Smooth muscle cell (in vitro differentiated cells): ENCODE measurements around the gene MBOAT7. TPM values are rescaled to one million over a fixed set of nuclear protein-coding genes. Genes with fewer than 3 reads are reported as not detected.
"Not testable (repeated sequence)": the region's sequence is repeated elsewhere in the genome, so short reads cannot be mapped to it uniquely, and the experiment has no call there.

ENCODE experiments used
- DNase-seq: peaks from one replicate; lab custom pipeline; 2025; ENCODE audit not compliant: unreplicated experiment; lab: John Stamatoyannopoulos, UW
- H2AFZ ChIP-seq: fragments of 200-600 bp; sonication (generic); 2 replicates; pipeline ENCODE4 v1.6.0; 2016; ENCODE audit warnings: antibody characterized with exemption, low read depth, mild to moderate bottlenecking
- H3F3A ChIP-seq: fragments of 200-600 bp; sonication (generic); 2 replicates; pipeline ENCODE4 v1.6.0; 2017; ENCODE audit warnings: antibody characterized with exemption, low read depth
- H3K27ac ChIP-seq: fragments of 200-600 bp; sonication (generic); 2 replicates; pipeline ENCODE4 v1.5.1; 2016; ENCODE audit warnings: low read depth, mild to moderate bottlenecking
- H3K27me3 ChIP-seq: fragments of 200-600 bp; sonication (generic); 2 replicates; pipeline ENCODE4 v1.6.1; 2016; ENCODE audit warnings: low read depth, mild to moderate bottlenecking
- H3K36me3 ChIP-seq: fragments of 200-600 bp; sonication (generic); 2 replicates; pipeline ENCODE4 v1.5.1; 2016; ENCODE audit warnings: low read depth
- H3K4me1 ChIP-seq: fragments of 200-600 bp; sonication (generic); 2 replicates; pipeline ENCODE4 v1.5.1; 2016; ENCODE audit warnings: low read depth
- H3K4me2 ChIP-seq: fragments of 200-600 bp; sonication (generic); 2 replicates; pipeline ENCODE4 v1.6.0; 2016; ENCODE audit warnings: mild to moderate bottlenecking
- H3K4me3 ChIP-seq: fragments of 200-600 bp; sonication (generic); 2 replicates; pipeline ENCODE4 v1.5.1; 2016; ENCODE audit warnings: mild to moderate bottlenecking
- H3K79me2 ChIP-seq: fragments of 200-600 bp; sonication (generic); 2 replicates; pipeline ENCODE4 v1.6.0; 2016; ENCODE audit warnings: low read depth, mild to moderate bottlenecking
- H3K9ac ChIP-seq: fragments of 200-600 bp; sonication (generic); 2 replicates; pipeline ENCODE4 v1.6.0; 2016; ENCODE audit warnings: low read depth
- H3K9me3 ChIP-seq: fragments of 200-600 bp; sonication (generic); replicated peaks from 2 replicates; pipeline ENCODE4 v1.5.1; 2016; ENCODE audit warnings: low read depth
- H4K20me1 ChIP-seq: fragments of 200-600 bp; sonication (generic); 2 replicates; pipeline ENCODE4 v1.6.0; 2016; ENCODE audit warnings: low read depth
- WGBS: methylation state at CpG from one replicate; pipeline ENCODE4 v1.1.7; 2016; ENCODE audit warnings: low lambda C conversion rate; 5-methylcytosine and 5-hydroxymethylcytosine counted together
- polyA plus RNA-seq: library from polyadenylated mRNA; unstranded; fragments of >200 nt; fragmentation: Nextera tagmentation; extraction: Ambion mirVana; gene quantifications from 2 replicates; pipeline ENCODE4 v1.2.1, GENCODE V29; 2016
- total RNA-seq: library from RNA; depleted of rRNA; stranded (reverse); fragments of >200 nt; gene quantifications from 2 replicates; pipeline ENCODE4 v1.2.3, GENCODE V29; 2014
- TF ChIP-seq, protein P1 (sequence below): fragments of 200-600 bp; sonication (generic); IDR thresholded peaks from 2 replicates; pipeline ENCODE4 v1.5.1; 2017; ENCODE audit warnings: borderline replicate concordance, mild to moderate bottlenecking, antibody characterized with exemption; ENCODE audit not compliant: insufficient read depth, poor library complexity, severe bottlenecking

Gene MBOAT7
- total and polyA plus RNA-seq, 2 experiments from 2014 or later, result 106 to 110 TPM

DNA sequence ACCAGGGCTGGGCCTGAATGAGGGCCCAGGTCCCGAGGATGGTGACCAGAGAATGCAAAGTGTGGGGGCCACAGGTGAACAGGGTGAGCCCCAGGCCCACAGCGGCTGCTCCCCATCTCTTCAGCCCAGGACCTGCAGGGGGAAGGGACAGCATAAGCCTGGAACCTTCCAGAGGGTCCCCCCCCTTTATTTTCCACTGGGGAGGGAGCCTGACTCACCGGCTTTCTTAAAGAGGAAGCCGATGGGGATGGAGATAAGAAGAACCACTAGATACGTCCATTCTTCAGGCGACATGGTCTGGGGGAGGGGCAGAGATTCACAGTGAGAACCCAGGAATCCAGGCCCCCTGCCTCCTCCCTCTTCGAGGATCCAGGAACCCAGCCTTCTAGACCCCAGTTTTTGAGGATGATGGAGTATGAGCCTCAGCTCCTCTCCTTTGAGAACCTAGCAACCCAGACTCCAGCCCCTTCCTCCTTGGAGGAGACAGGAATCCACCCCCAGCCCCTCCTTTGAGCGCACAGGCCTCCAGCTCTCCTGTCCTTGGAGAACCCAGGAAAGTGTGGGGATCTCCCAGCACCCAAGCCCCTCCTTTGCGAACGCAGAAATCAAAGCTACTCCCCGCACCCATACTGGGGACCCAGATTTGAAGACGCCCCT, 1.0 kb downstream of the MBOAT7 start:
- Histone ChIP-seq H2AFZ (no peak overlapping the region), H3K36me3 (no peaks in the 10 kb centered on the region), H3K9ac (peak overlapping the region; percentile 84), H4K20me1 (peaks cover 16% of the 10 kb centered on the region), H3K4me2 (peak overlapping the region; percentile 85), H3K27me3 (no peaks in the 10 kb centered on the region), H3K4me3 (peak overlapping the region; percentile 90), H3K4me1 (peaks cover 6% of the 10 kb centered on the region), H3K79me2 (peaks cover 28% of the 10 kb centered on the region), H3F3A (peaks cover 11% of the 10 kb centered on the region), H3K27ac (peak overlapping the region; percentile 98), H3K9me3 (no peaks in the 10 kb centered on the region)
- WGBS, result 14% methylated on average over 12 of the region's 12 CpGs
- TF ChIP-seq, protein P1, sequence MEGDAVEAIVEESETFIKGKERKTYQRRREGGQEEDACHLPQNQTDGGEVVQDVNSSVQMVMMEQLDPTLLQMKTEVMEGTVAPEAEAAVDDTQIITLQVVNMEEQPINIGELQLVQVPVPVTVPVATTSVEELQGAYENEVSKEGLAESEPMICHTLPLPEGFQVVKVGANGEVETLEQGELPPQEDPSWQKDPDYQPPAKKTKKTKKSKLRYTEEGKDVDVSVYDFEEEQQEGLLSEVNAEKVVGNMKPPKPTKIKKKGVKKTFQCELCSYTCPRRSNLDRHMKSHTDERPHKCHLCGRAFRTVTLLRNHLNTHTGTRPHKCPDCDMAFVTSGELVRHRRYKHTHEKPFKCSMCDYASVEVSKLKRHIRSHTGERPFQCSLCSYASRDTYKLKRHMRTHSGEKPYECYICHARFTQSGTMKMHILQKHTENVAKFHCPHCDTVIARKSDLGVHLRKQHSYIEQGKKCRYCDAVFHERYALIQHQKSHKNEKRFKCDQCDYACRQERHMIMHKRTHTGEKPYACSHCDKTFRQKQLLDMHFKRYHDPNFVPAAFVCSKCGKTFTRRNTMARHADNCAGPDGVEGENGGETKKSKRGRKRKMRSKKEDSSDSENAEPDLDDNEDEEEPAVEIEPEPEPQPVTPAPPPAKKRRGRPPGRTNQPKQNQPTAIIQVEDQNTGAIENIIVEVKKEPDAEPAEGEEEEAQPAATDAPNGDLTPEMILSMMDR, result no peak
- DNase-seq, result no peak

DNA sequence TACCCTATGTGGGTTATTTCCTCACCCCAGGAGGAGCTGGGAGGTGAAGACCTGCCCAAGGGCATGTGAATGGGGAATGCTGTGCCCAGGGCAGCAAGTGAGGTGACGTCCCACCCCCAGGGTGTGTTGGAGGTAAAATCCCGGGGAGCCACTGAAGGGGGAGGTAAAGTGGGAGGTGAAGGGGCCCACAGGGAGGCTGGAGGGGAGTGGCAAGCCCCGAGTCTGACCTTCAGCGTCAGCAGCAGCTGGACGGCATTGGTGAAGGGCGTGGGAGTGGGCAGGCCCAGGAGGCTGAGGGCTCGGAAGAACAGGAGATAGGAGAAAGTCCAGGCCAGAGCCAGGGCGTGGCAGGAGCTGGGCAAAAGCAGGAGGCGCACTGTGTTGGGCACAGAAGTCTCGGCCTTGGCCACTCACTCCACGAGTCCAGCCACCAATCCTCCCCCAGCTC, 2.4 kb downstream of the MBOAT7 start:
- WGBS, result 95% methylated on average over 11 of the region's 11 CpGs
- Histone ChIP-seq H3K4me3 (no peak overlapping the region), H3K79me2 (peaks cover 19% of the 10 kb centered on the region), H2AFZ (no peak overlapping the region), H3K9me3 (no peaks in the 10 kb centered on the region), H3F3A (no peaks in the 10 kb centered on the region), H4K20me1 (peaks cover 16% of the 10 kb centered on the region), H3K27me3 (no peaks in the 10 kb centered on the region), H3K36me3 (no peaks in the 10 kb centered on the region), H3K9ac (no peak overlapping the region), H3K4me1 (peaks cover 6% of the 10 kb centered on the region), H3K4me2 (no peak overlapping the region), H3K27ac (no peak overlapping the region)
- no peak for DNase-seq
- TF ChIP-seq, protein P1, result no peak

DNA sequence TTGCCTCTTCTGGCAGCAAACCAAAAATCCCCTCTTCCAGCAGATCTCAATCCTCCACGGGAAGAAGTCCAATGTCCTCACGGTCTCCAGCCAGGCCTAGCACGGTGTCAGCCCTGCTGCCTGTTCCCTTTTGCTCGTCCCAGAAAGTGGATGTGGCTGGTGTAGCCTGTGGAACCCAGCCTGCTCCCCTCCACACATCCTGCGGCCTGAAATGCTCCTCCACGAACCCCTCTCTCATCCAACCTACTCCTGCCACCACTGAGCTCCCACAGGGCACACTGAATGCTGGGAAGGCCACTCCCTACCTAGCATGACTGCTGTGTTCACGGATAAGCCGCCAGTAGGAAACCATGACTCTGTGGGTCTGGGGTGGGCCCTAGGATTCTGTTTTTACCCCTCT, 3.0 kb downstream of the MBOAT7 start:
- Histone ChIP-seq H3K9me3 (no peaks in the 10 kb centered on the region), H3K27me3 (no peaks in the 10 kb centered on the region), H3K79me2 (peaks cover 19% of the 10 kb centered on the region), H4K20me1 (peaks cover 16% of the 10 kb centered on the region), H3K4me2 (no peak overlapping the region), H3K9ac (no peak overlapping the region), H3F3A (no peaks in the 10 kb centered on the region), H3K4me1 (peaks cover 6% of the 10 kb centered on the region), H3K36me3 (no peaks in the 10 kb centered on the region), H3K4me3 (no peak overlapping the region), H2AFZ (no peak overlapping the region), H3K27ac (no peak overlapping the region)
- DNase-seq, result no peak
- TF ChIP-seq, protein P1, result no peak
- 93% methylated on average over 8 of the region's 8 CpGs for WGBS

DNA sequence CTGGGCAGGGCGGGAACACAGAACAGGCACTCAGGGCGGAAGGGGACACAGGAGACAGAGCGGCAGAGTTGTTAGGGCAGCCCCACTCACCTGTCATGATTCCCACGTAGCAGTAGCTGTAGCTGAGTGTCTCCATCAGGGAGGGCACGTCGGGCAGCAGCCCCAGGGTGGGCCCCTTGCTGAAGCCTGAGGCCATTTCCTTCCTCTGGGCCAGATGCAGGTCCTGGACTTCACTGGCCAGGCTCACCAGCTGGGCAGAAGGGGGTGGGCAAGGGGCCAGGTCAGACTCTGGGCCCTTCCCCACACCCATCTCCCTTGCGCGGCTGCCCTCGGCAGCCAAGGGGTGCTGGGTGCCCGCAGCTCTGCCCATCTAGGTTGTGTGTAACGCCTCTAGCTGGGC, 5.9 kb downstream of the MBOAT7 start:
- Histone ChIP-seq H3K79me2 (peaks cover 16% of the 10 kb centered on the region), H3K36me3 (no peaks in the 10 kb centered on the region), H3K27ac (no peak overlapping the region), H3K4me1 (peaks cover 5% of the 10 kb centered on the region), H3K9ac (no peak overlapping the region), H3K9me3 (no peaks in the 10 kb centered on the region), H3K4me3 (no peak overlapping the region), H3K27me3 (no peaks in the 10 kb centered on the region), H4K20me1 (peaks cover 16% of the 10 kb centered on the region), H3K4me2 (no peak overlapping the region), H2AFZ (no peak overlapping the region), H3F3A (no peaks in the 10 kb centered on the region)
- no peak for DNase-seq
- 98% methylated on average over 11 of the region's 11 CpGs for WGBS
- TF ChIP-seq, protein P1, result no peak

DNA sequence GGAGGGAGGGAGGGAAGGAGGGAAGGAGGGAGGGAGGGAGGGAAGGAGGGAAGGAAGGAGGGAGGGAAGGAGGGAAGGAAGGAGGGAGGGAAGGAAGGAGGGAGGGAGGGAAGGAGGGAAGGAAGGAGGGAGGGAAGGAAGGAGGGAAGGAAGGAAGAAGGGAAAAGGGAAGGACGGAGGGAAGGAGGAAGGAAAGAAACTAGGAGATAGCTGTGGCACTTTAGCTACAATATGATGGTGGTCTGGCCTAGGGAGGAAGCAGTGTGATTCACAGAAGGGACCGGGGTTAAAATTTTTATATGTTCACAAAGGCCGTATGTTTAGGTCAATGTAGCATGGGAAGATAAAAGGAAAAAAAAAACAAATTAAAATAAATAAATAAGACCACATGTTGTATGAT, 7.5 kb downstream of the MBOAT7 start:
- H3K4me3 ChIP-seq, DNase-seq, H3K79me2 ChIP-seq, H3K27me3 ChIP-seq, H3K27ac ChIP-seq, H3K36me3 ChIP-seq, H3K9me3 ChIP-seq, H3K4me2 ChIP-seq, H3F3A ChIP-seq, H3K4me1 ChIP-seq, H3K9ac ChIP-seq, H4K20me1 ChIP-seq, H2AFZ ChIP-seq: not testable (repeated sequence)
- WGBS, result 88% methylated on average over 3 of the region's 3 CpGs
